HEK293 (cell line): ENCODE data around the gene TRIM26.

Experiments used
- CTCF ChIA-PET: fragments of 350-600 bp; formaldehyde crosslinking; extraction: SDS; loops from one replicate; lab custom pipeline; 2021; ENCODE audit warnings: antibody characterized with exemption; lab: Yijun Ruan, JAX
- POLR2A ChIA-PET: fragments of 300-600 bp; formaldehyde crosslinking; extraction: SDS; loops from one replicate; lab custom pipeline; 2020; ENCODE audit warnings: antibody characterized with exemption, inconsistent platforms; lab: Yijun Ruan, JAX
- H3K27ac ChIP-seq: fragments of 200-500 bp; sonication (Bioruptor generic); 2 replicates; pipeline ENCODE4 v1.5.1; 2014; ENCODE audit warnings: low read depth, low read length, control low read depth, inconsistent platforms; ENCODE audit errors: extremely low read depth
- H3K36me3 ChIP-seq, 2 experiments: fragments of 200-500 bp in 1 of 2; sonication (Bioruptor generic) in 1 of 2; 1 replicate in 1 of 2; 2 replicates in 1 of 2; pipeline ENCODE4 v1.5.1; 2014 to 2017; ENCODE audit warnings: inconsistent platforms in 2 of 2, low read length in 2 of 2; ENCODE audit not compliant: control insufficient read depth in 2 of 2, insufficient read depth in 1 of 2
- H3K4me1 ChIP-seq: fragments of 200-500 bp; sonication (Bioruptor generic); 2 replicates; pipeline ENCODE4 v1.5.1; 2014; ENCODE audit warnings: mild to moderate bottlenecking, low read length, inconsistent platforms; ENCODE audit not compliant: control insufficient read depth, insufficient read depth
- H3K4me3 ChIP-seq: 2 replicates; pipeline ENCODE4 v1.5.1; 2011; ENCODE audit warnings: low read depth, mild to moderate bottlenecking, control low read depth, low read length, moderate library complexity
- H3K9me3 ChIP-seq: fragments of 200-500 bp; sonication (Bioruptor generic); 2 replicates; pipeline ENCODE4 v1.5.1; 2014; ENCODE audit warnings: low read depth, low read length, inconsistent platforms; ENCODE audit not compliant: control insufficient read depth, insufficient read depth
- AEBP2 ChIP-seq: fragments of 450-650 bp; formaldehyde crosslinking; IDR thresholded peaks from 2 replicates; pipeline ENCODE4 v1.5.1; 2016; ENCODE audit warnings: missing biosample characterization, missing genetic modification characterization, borderline replicate concordance
- ATF2 ChIP-seq: fragments of 450-650 bp; formaldehyde crosslinking; IDR thresholded peaks from 2 replicates; pipeline ENCODE4 v1.5.1; 2016; ENCODE audit warnings: missing biosample characterization, missing genetic modification characterization, low read depth
- GLIS1 ChIP-seq: fragments of 450-650 bp; formaldehyde crosslinking; IDR thresholded peaks from 2 replicates; pipeline ENCODE4 v1.5.1; 2016; ENCODE audit warnings: missing biosample characterization, missing genetic modification characterization
- HIC1 ChIP-seq: fragments of 450-650 bp; formaldehyde crosslinking; IDR thresholded peaks from 2 replicates; pipeline ENCODE4 v1.5.1; 2016; ENCODE audit warnings: missing biosample characterization, missing genetic modification characterization
- HOXD13 ChIP-seq: sonication (generic); formaldehyde crosslinking; IDR thresholded peaks from 2 replicates; pipeline ENCODE4 v1.8.0; 2022; ENCODE audit warnings: missing genetic modification reagents, borderline replicate concordance
- MZF1 ChIP-seq: fragments of 450-650 bp; formaldehyde crosslinking; IDR thresholded peaks from 2 replicates; pipeline ENCODE4 v1.5.1; 2017; ENCODE audit warnings: missing biosample characterization, missing genetic modification characterization, borderline replicate concordance
- PRDM1 ChIP-seq: fragments of 450-650 bp; formaldehyde crosslinking; IDR thresholded peaks from 2 replicates; pipeline ENCODE4; 2016; ENCODE audit warnings: missing biosample characterization, missing genetic modification characterization
- REST ChIP-seq: fragments of 450-650 bp; formaldehyde crosslinking; IDR thresholded peaks from 2 replicates; pipeline ENCODE4 v1.5.1; 2016; ENCODE audit warnings: missing biosample characterization, missing genetic modification characterization
- ZFP37 ChIP-seq: fragments of 450-650 bp; formaldehyde crosslinking; IDR thresholded peaks from 2 replicates; pipeline ENCODE4 v1.5.1; 2016; ENCODE audit warnings: missing biosample characterization, missing genetic modification characterization
- ZNF174 ChIP-seq: fragments of 450-650 bp; formaldehyde crosslinking; IDR thresholded peaks from 2 replicates; pipeline ENCODE4 v1.5.0; 2017; ENCODE audit warnings: missing biosample characterization, mild to moderate bottlenecking, missing genetic modification characterization
- ZNF18 ChIP-seq: fragments of 450-650 bp; formaldehyde crosslinking; IDR thresholded peaks from 2 replicates; pipeline ENCODE4 v1.5.1; 2016; ENCODE audit warnings: missing biosample characterization, missing genetic modification characterization
- ZNF2 ChIP-seq: fragments of 450-650 bp; formaldehyde crosslinking; IDR thresholded peaks from 2 replicates; pipeline ENCODE4 v1.5.1; 2016; ENCODE audit warnings: missing biosample characterization, missing genetic modification characterization
- ZNF223 ChIP-seq: fragments of 450-650 bp; formaldehyde crosslinking; IDR thresholded peaks from 2 replicates; pipeline ENCODE4 v1.5.1; 2016; ENCODE audit warnings: missing biosample characterization, missing genetic modification characterization
- ZNF366 ChIP-seq: fragments of 450-650 bp; formaldehyde crosslinking; conservative IDR thresholded peaks from 2 replicates; pipeline ENCODE4 v1.5.1; 2016; ENCODE audit warnings: missing biosample characterization, missing genetic modification characterization
- ZNF596 ChIP-seq: fragments of 450-650 bp; IDR thresholded peaks from 2 replicates; pipeline ENCODE4 v1.5.0; 2018; ENCODE audit warnings: missing biosample characterization, mild to moderate bottlenecking, missing genetic modification characterization, moderate library complexity
- ZNF610 ChIP-seq: fragments of 450-650 bp; formaldehyde crosslinking; IDR thresholded peaks from 2 replicates; pipeline ENCODE4 v1.5.1; 2016; ENCODE audit warnings: missing biosample characterization, missing genetic modification characterization, borderline replicate concordance
- ZNF785 ChIP-seq: fragments of 450-650 bp; formaldehyde crosslinking; IDR thresholded peaks from 2 replicates; pipeline ENCODE4 v1.5.1; 2016; ENCODE audit warnings: missing biosample characterization, missing genetic modification characterization
- ZNF837 ChIP-seq: fragments of 450-650 bp; formaldehyde crosslinking; IDR thresholded peaks from 2 replicates; pipeline ENCODE4 v1.5.1; 2016; ENCODE audit warnings: missing biosample characterization, missing genetic modification characterization

TRIM26 gene

GRCh38 chr6:30149234-30149633, 64.0 kb downstream of the TRIM26 start:
- Histone ChIP-seq H3K4me3 (no peak overlapping the region), H3K9me3 (no peaks in the 10 kb centered on the region), H3K4me1 (peaks cover 1% of the 10 kb centered on the region; the same call in 1 of the 2 replicates), H3K27ac (no peak overlapping the region), H3K36me3 (no peaks in the 10 kb centered on the region)
- POLR2A ChIA-PET = no interaction called here
- no peak for TF ChIP-seq AEBP2 (tag by site-specific recombination)
- TF ChIP-seq PRDM1 (tag by site-specific recombination) = no peak
- TF ChIP-seq ZNF366 (tag by site-specific recombination) = no peak
- no peak for TF ChIP-seq HIC1 (tag by site-specific recombination)
- TF ChIP-seq ZNF174 (tag by site-specific recombination) = no peak
- no peak for TF ChIP-seq ZFP37 (tag by site-specific recombination)
- TF ChIP-seq ZNF837 (tag by site-specific recombination) = no peak
- TF ChIP-seq HOXD13 (CRISPR knock-in tag) = no peak
- TF ChIP-seq ZNF596 (tag by site-specific recombination) = no peak
- no peak for TF ChIP-seq ATF2 (tag by site-specific recombination)
- CTCF ChIA-PET = interaction anchor here (2.3 to 9.3 kb wide), 2 partner anchors 18 to 46 kb away, joined by 9 to 126 read pairs; no protein-coding TSS in a partner anchor

GRCh38 chr6:30147096-30147495, 66.1 kb downstream of the TRIM26 start:
- H3K27ac ChIP-seq = no peak overlapping the region
- H3K36me3 ChIP-seq = no peaks in the 10 kb centered on the region
- TF ChIP-seq ZNF610 (no peak), ZNF18 (tag by site-specific recombination) (no peak), ZNF2 (tag by site-specific recombination) (no peak), REST (no peak), MZF1 (no peak), ZNF785 (no peak), ZNF223 (tag by site-specific recombination) (no peak), GLIS1 (tag by site-specific recombination) (no peak)
- no peak overlapping the region for H3K4me3 ChIP-seq
- ChIA-PET CTCF (interaction anchor here (0.5 to 9.3 kb wide), 4 partner anchors 16 to 499 kb away, joined by 3 to 126 read pairs (median 7); no protein-coding TSS in a partner anchor), POLR2A (no interaction called here)
- no peaks in the 10 kb centered on the region for H3K9me3 ChIP-seq
- H3K4me1 ChIP-seq = peaks cover 2% of the 10 kb centered on the region; the same call in 1 of the 2 replicates
